Upper lobe of left lung (tissue), 4 donors: ENCODE measurements around the gene ABLIM3.

Experiments used
- POLR2A ChIP-seq, 4 donors: fragments of 450-650 bp; IDR thresholded peaks; one replicate each; pipeline ENCODE4 v1.5.1; 2016 to 2017; ENCODE audit warnings: antibody characterized with exemption in 4 of 4, mild to moderate bottlenecking in 2 of 4
- POLR2AphosphoS5 ChIP-seq, 2 donors: sonication (generic); formaldehyde crosslinking; IDR thresholded peaks; one replicate each; pipeline ENCODE4 v1.5.1; 2017; ENCODE audit warnings: antibody characterized with exemption in 2 of 2
- TF ChIP-seq, protein P1 (sequence below), 6 experiments: fragments of 450-650 bp in 4 of 6; fragments of 200-600 bp in 2 of 6; sonication (generic) in 2 of 6; IDR thresholded peaks; one replicate each; pipeline ENCODE4 v1.5.1; 2016 to 2019; ENCODE audit warnings: antibody characterized with exemption in 6 of 6

DNA sequence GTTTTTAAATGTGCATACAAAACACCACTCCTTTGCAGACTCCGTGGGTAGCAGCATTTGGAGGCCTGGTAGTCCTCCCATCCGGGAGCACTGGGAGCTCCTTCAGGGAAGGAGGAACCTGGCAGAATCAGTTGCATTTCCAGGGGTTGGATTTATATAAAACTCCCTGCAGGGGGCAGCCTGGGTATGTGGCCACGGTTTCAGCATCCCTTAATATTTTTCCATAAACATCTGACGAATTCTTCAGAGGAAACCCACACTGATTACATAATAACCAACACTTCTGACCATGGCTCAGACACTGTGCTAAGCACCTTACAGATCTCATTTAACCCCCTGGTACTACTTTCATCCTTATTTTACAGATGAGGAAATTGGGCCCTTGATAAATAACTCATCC, 124.3 kb downstream of the ABLIM3 start:
- TF ChIP-seq, protein P1, sequence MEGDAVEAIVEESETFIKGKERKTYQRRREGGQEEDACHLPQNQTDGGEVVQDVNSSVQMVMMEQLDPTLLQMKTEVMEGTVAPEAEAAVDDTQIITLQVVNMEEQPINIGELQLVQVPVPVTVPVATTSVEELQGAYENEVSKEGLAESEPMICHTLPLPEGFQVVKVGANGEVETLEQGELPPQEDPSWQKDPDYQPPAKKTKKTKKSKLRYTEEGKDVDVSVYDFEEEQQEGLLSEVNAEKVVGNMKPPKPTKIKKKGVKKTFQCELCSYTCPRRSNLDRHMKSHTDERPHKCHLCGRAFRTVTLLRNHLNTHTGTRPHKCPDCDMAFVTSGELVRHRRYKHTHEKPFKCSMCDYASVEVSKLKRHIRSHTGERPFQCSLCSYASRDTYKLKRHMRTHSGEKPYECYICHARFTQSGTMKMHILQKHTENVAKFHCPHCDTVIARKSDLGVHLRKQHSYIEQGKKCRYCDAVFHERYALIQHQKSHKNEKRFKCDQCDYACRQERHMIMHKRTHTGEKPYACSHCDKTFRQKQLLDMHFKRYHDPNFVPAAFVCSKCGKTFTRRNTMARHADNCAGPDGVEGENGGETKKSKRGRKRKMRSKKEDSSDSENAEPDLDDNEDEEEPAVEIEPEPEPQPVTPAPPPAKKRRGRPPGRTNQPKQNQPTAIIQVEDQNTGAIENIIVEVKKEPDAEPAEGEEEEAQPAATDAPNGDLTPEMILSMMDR (IDR thresholded peaks at IDR 0.05): peak; percentile 10 to 53 (median 31)
- TF ChIP-seq POLR2A (IDR thresholded peaks at IDR 0.05) (no peak), POLR2AphosphoS5 (IDR thresholded peaks at IDR 0.05) (no peak)
